Measurements from ENCODE around the gene MAPK12.
"Not testable (repeated sequence)": the region's sequence is repeated elsewhere in the genome, so short reads cannot be mapped to it uniquely, and the experiment has no call there.

The MAPK12 gene

DNA sequence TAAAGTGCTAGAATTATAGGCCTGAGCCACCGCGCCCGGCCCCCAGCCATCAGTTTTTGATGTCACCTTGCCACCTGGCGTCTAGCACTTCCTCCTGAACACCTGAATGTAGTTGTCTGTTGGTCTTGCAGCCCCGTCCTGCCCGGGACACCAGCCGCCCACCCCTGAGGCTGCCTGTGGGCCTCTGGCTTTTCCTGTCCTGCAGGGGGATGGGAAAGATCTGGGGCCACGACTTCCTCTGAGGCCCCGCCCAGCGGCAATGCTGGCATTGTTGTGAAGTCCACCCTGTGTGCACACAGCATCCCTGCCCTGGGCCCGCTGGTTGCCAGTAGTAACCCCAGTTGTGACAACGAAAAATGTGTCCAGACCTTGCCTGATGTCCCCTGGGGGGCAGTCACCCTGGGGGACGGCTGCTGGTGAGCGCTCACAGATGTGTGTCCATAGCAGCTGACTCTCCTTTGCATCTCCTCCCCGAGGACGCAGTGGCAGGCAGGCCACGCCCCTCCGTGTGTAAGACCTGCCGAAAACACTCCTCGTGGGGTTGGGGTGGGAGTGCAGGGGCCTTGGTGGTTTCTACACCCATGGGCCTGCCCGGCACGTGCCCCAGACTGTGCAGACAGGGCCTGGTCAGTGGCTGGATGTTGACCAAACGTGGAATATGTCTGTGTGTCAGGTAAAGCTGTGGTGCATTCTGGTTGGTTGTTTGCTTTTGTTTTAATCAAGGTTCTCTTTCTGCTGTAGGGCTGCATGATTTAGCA, 53.9 kb downstream of the MAPK12 start:
- TF ChIP-seq, protein P1, sequence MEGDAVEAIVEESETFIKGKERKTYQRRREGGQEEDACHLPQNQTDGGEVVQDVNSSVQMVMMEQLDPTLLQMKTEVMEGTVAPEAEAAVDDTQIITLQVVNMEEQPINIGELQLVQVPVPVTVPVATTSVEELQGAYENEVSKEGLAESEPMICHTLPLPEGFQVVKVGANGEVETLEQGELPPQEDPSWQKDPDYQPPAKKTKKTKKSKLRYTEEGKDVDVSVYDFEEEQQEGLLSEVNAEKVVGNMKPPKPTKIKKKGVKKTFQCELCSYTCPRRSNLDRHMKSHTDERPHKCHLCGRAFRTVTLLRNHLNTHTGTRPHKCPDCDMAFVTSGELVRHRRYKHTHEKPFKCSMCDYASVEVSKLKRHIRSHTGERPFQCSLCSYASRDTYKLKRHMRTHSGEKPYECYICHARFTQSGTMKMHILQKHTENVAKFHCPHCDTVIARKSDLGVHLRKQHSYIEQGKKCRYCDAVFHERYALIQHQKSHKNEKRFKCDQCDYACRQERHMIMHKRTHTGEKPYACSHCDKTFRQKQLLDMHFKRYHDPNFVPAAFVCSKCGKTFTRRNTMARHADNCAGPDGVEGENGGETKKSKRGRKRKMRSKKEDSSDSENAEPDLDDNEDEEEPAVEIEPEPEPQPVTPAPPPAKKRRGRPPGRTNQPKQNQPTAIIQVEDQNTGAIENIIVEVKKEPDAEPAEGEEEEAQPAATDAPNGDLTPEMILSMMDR (IDR thresholded peaks at IDR 0.05; ENCODE audit: low read depth, low read length): no peak
- H3K4me3 ChIP-seq (ENCODE audit: low read depth, low read length): no peak overlapping the region

DNA sequence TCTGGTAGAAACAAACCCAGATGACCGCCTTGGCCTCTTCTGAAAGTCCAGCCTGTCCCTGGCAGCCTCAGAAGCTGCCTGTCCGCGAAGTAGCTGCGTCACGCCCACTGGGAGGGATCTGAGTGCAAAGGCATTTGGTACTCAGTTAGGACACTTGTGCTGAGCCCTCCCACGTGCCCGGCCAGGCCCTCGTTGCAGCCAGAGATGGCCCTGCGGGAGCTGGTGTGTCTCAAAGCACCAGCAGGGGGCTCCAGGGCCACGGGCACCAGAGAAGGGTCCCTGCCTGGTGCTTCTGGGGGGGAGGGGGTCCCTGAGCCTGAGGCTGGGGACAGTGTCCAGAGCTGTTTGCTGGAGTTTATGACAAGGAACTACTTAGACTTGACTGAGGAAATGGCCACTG, 54.9 kb downstream of the MAPK12 start:
- TF ChIP-seq, protein P1 (IDR thresholded peaks at IDR 0.05; ENCODE audit: low read depth, low read length): peak; percentile 39

DNA sequence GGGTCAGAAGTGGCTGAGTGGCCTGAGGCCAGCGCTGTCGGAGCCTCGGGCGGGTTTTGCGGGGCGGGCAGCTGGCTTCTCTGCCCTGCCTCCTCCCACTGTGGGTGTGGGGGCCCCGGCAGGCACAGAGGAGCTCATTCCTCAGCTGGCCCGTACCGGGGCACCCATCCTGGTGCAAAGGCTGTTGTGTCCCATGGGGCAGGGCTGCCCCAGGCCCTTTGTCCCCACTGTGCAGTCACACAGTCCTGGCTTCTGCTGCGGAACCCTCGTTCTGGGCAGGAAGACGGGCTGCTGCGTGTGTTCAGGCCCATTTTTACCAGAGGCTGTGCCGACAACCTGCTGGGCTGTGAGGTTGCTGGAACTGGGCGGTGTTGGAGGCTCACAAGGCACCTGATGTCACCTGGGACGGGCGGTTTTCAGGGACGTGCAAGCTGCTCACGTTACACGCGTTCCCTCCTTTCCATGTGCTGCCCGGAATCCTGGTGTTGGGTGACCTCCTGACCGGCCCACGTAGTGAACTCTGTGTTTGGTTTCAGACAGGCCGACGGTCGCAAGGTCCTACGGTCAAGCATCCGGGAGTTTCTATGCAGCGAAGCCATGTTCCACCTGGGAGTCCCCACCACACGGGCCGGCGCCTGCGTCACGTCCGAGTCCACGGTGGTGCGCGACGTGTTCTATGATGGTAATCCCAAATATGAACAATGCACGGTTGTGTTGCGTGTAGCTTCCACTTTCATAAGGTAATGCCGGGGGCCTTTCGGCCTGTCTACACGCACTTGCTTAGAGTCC, 55.5 kb downstream of the MAPK12 start:
- TF ChIP-seq, protein P1 (IDR thresholded peaks at IDR 0.05; ENCODE audit: low read depth, low read length): no peak
- H3K4me3 ChIP-seq (ENCODE audit: low read depth, low read length): no peak overlapping the region

More for the DNA sequence above, 54.9 kb downstream of the MAPK12 start:
- H3K4me3 ChIP-seq (ENCODE audit: low read depth, low read length): no peak overlapping the region

DNA sequence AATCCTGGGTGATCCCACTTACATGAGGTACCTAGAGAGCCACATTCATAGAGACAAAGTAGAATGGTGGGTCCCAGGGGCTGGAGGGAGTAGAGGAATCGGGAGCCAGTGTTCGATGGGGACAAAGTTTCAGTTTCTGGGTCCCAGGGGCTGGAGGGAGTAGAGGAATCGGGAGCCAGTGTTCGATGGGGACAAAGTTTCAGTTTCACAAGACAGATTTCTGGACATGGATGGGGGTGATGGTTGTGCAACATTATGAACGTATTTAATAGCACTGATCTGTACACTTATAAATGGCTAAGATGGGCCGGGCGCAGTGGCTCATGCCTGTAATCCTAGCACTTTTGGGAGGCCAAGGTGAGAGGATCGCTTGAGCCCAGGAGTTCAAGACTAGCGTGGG, 56.5 kb downstream of the MAPK12 start:
- not testable (repeated sequence) for H3K4me3 ChIP-seq (ENCODE audit: low read depth, low read length)

DNA sequence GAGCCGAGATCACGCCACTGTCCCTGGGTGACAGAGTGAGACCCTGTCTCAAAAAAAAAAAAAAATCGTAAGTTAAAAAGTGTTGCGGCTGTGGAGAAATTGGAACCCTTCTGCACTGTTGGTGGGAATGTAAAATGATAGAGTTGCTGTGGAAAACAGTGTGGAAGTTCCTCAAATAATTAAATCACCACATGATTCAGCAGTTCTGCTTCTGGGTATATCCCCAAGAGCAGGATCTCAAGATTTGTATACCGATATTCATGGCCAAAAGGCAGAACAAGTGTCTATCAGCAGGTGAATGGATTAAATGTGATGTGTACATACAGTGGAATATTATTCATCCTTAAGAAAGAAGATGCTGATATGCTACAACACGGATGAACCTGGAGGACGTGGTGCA, 56.9 kb downstream of the MAPK12 start:
- TF ChIP-seq, protein P1 (IDR thresholded peaks at IDR 0.05; ENCODE audit: low read depth, low read length): no peak
- no peak overlapping the region for H3K4me3 ChIP-seq (ENCODE audit: low read depth, low read length)

DNA sequence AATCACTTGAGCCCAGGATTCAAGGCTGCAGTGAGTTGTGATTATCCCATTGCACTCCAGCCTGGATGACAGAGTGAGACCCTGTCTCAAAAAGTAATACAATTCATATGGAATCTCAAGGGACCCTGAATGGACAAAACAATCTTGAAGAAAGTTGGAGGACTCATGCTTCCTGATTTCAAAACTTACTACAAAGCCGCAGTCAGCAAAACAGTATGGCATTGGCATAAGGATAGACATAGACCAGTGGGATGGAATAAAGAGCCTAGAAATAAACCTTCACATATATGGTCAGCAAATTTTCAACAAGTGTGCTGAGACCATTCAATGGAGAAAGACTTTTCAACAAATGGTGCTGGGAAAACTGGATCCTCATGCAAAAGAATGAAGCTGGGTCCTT, 58.2 kb downstream of the MAPK12 start:
- TF ChIP-seq, protein P1 (IDR thresholded peaks at IDR 0.05; ENCODE audit: low read depth, low read length): no peak
- H3K4me3 ChIP-seq (ENCODE audit: low read depth, low read length): no peak overlapping the region
